ENCODE results near the gene TYW1B.
"Not testable (repeated sequence)": the region's sequence is repeated elsewhere in the genome, so short reads cannot be mapped to it uniquely, and the experiment has no call there.

TYW1B gene

DNA sequence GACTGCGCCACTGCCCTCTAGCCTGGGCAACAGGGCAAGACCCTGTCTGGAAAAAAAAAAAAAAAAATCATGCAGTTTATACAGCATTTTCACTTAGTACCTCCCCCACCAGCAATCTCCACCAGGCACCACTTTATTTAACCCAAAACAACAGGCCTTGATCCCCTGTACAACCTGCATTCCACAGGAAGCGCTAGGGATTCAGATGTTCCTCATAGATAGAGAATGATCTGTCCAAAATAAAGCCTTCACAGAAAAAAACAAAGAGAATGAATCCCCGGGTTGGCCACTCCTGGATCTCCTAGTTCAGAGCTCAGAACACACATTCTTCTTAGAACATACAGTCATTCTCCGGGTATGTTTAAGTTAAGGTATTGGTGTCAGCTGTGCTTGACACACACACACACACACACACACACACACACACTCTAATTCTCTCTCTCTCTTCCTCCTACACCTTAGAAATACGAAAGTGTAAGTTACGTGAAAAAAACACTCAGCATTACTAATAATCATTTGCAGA, 110.7 kb downstream of the TYW1B start:
- DNase-seq; in situ Hi-C loops (cut with HindIII; ENCODE audit: low pct_ligation_motif_present, low pct_unique_long_range_greater_than_20kb, low sequenced_read_pairs): not testable (repeated sequence)

DNA sequence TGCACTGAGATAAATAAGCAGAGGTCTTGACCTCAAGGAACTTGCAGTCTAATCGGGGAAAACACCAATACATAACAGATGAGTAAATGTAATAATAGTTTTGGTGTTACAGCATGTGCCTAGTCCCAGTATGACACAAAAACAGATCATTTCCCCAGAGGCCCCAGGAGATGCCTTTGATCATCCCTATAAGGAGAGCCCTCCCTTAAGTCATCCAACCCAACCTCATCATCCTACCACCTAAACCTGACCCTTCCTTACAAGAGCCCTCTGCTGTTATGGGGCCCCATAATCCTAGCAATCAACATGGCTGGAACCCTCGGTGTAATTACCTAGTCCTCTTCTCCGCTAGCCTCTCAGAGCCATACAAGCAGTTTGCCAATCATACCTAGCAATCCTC, 116.1 kb downstream of the TYW1B start:
- DNase-seq; in situ Hi-C loops (cut with HindIII; ENCODE audit: low pct_ligation_motif_present, low pct_unique_long_range_greater_than_20kb, low sequenced_read_pairs): not testable (repeated sequence)

DNA sequence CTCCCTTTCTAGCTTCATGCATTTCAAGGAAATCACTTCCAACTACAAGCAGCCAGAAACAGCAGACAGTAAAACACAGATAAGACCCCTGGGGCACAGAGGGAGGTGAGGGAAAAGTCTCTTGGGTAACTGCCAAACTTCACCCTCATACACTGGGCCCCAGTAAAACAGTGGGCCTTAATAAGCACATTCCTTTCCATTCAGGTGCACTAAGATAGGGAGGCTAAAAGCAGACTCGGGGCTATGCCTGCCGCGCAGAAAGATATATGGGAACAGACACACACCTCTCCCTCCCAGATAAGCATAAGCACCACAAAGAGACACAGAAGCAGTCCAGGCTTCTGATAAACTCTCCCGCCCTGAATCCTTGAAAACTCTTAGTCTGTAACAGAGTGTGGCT, 117.0 kb downstream of the TYW1B start:
- in situ Hi-C loops (cut with HindIII; ENCODE audit: low pct_ligation_motif_present, low pct_unique_long_range_greater_than_20kb, low sequenced_read_pairs): no loop called here

DNA sequence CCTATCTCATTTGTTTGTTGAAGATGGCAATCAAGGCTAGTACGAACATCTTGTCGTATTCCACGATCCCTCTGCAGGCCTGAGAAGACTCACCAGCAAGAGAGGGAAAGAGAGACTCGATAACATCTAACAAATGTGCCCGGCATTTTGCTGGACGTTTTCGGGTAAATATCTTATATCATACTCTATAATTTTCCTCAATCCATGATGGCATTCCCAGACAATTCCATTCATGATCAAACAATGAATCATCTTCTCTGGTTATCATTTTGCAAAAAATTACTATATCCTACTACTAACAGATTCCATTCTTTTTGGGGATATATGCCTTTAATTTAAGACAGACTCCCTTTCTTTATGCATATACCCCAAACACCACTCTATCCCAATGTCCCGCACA, 118.1 kb downstream of the TYW1B start:
- no peak for DNase-seq
- in situ Hi-C loops (cut with HindIII; ENCODE audit: low pct_ligation_motif_present, low pct_unique_long_range_greater_than_20kb, low sequenced_read_pairs): no loop called here

More for the DNA sequence above, 117.0 kb downstream of the TYW1B start:
- no peak for DNase-seq

DNA sequence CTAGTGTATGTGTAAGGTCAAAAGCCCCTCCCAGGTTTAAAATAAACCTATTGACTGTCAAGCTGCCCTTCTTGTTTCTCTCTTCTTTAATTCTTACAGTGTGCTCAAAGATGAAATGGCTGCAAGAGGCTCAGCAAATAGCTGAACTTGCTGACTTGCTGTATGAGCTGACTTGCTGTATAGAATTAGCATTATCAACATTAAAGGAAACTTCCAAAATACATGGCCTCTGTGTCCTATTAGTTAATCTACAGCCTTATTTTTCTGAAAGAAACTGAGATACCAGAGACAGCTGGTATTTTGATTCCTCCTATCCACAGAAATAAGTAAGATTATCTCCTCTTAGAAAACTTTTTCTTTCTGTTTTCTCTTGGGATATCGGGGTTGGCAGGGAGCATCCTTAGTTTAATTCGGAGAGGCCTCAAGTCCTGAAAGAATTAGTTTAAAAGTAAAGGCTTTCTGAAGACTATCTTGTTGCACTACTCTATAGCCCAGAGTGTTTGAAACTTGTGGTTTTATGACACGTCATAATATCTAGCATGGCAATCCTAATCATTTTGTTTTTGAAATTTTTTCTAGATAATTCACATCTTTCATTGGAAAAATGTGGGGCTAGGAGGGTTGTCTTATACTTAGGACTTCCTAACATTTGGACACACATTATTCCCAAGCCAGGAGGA, 119.5 kb downstream of the TYW1B start:
- in situ Hi-C loops (cut with HindIII; ENCODE audit: low pct_ligation_motif_present, low pct_unique_long_range_greater_than_20kb, low sequenced_read_pairs); DNase-seq: not testable (repeated sequence)

DNA sequence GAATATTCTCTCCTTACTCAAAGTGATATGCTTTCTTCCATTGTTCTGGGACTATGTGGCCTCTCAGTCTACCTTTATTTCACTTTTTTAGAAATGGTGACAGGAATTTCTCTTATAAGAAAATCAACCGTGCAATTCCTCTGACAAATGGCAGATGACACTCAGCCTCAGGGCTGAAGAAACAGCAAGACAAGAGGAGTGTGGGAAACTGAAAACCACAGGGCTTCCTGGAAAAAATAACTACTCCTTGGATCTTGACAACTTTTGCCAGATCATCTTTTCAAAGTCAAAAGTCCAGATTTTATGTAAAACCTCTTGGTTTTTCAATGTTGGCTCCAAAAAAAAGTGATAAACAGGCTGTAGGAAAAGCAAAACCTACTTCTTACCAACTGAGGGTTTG, 121.5 kb downstream of the TYW1B start:
- no peak for DNase-seq
- in situ Hi-C loops (cut with HindIII; ENCODE audit: low pct_ligation_motif_present, low pct_unique_long_range_greater_than_20kb, low sequenced_read_pairs): no loop called here

DNA sequence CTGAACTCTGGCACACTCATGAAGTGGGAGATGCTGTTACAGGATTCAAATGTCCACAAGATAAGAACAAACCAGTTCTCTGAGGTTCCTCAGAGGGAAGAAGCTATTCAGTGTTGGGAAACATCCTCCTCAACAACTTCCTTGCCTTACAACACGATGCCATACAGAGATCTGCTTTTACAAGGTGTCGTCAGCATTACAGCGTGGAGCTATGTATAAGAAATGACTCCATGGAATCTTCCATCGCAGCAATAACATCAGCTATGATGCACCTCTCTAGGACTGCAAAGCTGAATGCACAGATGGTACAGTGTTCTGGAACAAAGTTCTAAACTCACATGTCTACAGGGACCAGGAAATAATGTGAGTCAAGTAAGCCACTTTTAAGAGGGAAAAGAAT, 122.3 kb downstream of the TYW1B start:
- DNase-seq: not testable (repeated sequence)

DNA sequence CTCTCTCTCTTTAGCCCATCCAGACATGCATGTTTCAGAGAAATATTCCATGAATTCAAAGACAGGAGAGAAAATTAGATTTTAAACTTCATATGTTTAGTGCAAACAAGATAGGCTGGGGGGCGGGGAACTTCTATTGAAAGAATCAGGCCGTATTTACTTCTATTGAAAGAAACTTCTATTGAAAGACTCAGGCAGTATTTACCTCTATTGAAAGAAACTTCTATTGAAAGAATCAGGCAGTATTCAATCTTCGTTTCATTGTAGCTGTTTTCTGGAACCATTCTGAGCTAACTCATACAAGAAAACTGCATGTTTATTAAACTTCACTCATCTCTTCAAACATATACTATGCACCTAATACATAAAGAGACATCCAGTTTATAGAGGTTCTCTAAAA, 123.1 kb downstream of the TYW1B start:
- in situ Hi-C loops (cut with HindIII; ENCODE audit: low pct_ligation_motif_present, low pct_unique_long_range_greater_than_20kb, low sequenced_read_pairs): no loop called here
- DNase-seq: no peak

More for the DNA sequence above, 122.3 kb downstream of the TYW1B start:
- in situ Hi-C loops (cut with HindIII; ENCODE audit: low pct_ligation_motif_present, low pct_unique_long_range_greater_than_20kb, low sequenced_read_pairs): not testable (repeated sequence)

DNA sequence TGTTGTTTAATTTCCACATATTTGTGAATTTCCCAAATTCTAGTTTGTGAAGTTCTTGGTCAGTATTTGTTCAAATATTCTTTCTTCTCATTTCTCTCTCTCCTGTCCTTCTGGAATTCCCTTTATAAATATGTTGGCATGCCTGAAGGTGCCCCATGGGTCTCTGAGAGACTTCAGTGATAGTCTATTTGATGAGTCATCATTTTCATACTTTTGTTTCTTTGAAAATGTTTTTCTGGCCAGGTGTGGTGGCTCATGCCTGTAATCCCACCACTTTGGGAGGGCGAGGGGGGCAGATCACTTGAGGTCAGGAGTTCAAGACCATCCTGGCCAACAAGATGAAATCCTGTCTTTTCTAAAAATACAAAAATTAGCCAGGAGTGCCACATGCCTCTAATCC, 127.5 kb downstream of the TYW1B start:
- in situ Hi-C loops (cut with HindIII; ENCODE audit: low pct_ligation_motif_present, low pct_unique_long_range_greater_than_20kb, low sequenced_read_pairs); DNase-seq: not testable (repeated sequence)

DNA sequence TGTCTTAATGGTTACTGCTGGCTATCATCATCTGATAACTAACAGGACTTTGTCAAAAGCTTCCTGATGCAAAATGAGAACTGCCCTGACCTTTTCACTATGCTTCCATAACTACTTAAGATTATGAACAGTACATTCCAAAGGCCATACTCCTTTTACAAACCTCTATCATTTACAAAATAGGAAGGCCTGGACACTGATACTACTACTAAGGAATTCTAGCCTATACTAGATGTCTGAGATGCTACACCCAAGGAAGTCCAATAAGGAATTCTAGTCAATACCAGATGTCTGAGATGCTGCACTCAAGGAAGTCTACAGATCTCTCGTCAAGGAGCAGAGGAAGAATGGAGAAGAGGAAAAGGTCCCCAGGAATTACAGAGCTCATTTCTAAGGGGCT, 130.9 kb downstream of the TYW1B start:
- DNase-seq; in situ Hi-C loops (cut with HindIII; ENCODE audit: low pct_ligation_motif_present, low pct_unique_long_range_greater_than_20kb, low sequenced_read_pairs): not testable (repeated sequence)

DNA sequence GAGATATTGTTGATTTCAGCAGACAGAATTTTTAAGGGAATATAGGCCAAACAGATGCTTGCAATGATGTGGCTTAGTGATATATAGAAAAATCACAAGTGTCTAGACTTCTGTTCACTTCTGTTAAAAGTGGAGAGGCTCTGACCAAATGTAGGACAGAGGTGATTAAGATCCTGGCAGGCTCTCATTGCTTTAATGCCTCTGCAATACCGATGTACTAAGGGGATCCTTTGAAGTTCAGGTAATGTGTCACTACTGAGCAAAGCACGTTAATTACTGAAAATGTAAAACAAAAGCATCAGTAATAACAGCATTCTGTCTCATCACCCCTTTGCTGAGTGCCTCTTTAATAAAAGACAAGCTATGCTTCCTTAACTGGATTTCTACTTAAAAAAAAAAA, 131.4 kb downstream of the TYW1B start:
- DNase-seq; in situ Hi-C loops (cut with HindIII; ENCODE audit: low pct_ligation_motif_present, low pct_unique_long_range_greater_than_20kb, low sequenced_read_pairs): not testable (repeated sequence)

DNA sequence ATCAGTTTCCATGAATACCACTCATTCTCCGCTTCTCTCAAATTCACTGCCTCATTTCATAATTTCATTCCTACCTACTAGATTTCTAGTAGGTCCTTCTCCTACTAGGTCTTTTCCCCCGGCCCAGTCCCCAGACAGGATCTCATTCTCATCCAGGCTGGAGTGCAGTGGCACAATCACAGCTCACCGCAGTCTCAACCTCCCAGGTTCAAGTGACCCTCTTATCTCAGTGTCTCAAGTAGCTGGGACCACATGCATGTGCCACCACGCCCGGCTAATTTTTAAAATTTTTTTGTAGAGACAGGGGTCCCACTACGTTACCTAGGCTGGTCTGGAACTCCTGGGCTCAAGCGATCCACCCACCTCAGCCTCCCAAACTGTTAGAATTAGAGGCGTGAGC, 132.5 kb downstream of the TYW1B start:
- in situ Hi-C loops (cut with HindIII; ENCODE audit: low pct_ligation_motif_present, low pct_unique_long_range_greater_than_20kb, low sequenced_read_pairs); DNase-seq: not testable (repeated sequence)

DNA sequence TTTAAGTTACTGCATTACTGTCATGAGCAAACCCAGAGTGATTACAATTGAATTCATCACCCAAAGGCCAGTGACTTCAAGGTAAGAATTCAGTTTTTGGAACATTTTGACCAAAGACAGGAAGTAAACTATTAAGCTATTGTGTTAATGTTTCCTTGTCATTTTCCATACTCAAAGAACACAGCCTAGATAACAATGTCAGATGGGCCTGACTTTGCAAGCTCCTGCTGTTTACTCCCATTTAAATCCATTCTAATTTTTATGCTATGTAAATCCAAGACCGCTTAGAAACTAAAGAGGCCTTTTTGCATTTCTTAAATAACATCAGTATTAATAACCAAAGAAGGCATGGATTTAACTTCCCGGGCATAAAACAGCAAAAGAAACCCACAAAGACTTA, 136.6 kb downstream of the TYW1B start:
- DNase-seq; in situ Hi-C loops (cut with HindIII; ENCODE audit: low pct_ligation_motif_present, low pct_unique_long_range_greater_than_20kb, low sequenced_read_pairs): not testable (repeated sequence)

DNA sequence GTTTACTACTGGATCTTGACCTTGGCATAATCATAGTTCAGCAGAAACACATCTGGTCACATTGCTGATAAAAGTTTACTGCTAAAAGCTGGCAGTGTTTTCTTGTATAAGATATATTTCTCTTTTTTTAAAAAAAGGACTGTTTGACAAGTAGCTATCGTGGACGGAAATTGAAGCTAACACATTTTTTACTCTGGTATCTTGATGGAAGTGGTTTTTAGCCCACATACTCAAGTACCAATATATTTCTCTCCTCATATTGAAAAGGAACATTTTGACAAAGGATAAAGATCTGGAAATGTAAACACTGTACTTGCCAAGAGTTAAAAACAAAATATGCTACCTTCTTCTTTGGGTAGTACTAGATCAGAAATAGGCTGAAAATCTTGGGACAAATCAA, 137.8 kb downstream of the TYW1B start:
- DNase-seq; in situ Hi-C loops (cut with HindIII; ENCODE audit: low pct_ligation_motif_present, low pct_unique_long_range_greater_than_20kb, low sequenced_read_pairs): not testable (repeated sequence)

DNA sequence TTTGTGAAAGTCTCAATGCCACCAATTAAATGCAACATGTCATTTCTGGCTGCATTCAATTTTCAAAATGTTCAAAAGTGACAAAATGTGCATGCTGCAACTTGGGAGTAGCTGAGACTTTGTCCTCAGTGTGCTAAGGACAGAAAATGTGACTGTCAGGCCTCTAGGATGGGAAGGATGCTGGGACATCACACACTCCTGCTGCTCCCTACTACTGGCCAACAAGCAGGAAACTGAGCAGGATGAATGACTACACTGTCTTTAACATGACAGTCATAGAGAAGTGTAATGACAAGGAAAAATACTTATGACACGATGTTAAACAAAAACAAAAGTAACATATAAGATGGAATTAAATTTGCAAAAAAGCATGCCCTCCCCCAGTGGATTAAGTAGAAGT, 138.7 kb downstream of the TYW1B start:
- in situ Hi-C loops (cut with HindIII; ENCODE audit: low pct_ligation_motif_present, low pct_unique_long_range_greater_than_20kb, low sequenced_read_pairs); DNase-seq: not testable (repeated sequence)

DNA sequence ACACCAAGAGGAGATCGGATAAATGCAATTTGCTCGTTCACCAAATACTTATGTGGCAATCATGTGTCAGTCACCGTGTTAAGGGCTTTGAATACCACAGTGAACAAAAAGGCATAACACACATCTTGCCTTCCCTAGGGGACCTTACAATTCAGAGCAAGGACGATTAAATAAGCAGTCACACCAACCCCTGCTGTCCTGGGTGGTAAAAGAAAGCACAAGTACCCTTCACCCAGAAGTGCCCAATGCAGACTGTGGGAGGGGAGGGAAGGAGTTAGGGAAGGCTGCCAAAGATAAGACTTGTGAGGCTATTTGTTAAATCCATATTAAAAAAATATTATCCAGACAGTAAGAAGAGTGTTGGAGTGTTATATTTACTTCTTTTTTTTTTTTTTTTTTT, 146.8 kb downstream of the TYW1B start:
- in situ Hi-C loops (cut with HindIII; ENCODE audit: low pct_ligation_motif_present, low pct_unique_long_range_greater_than_20kb, low sequenced_read_pairs); DNase-seq: not testable (repeated sequence)

DNA sequence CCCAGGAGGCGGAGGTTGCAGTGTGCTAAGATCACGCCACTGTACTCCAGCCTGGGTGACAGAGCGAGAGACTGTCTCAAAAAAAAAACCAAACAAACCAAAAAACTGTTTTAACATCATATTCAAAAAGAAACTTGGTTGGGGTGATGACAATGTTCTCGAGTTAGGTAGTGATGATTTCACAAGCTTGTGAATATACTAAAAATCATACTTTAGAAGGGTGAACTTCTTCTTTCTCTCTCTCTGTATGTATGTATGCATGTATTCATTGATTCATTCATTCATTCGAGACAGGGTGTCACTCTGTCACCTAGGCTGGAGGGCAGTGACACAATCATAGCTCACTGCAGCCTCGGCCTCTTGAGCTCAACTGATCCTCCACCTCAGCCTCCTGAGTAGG, 151.1 kb downstream of the TYW1B start:
- DNase-seq; in situ Hi-C loops (cut with HindIII; ENCODE audit: low pct_ligation_motif_present, low pct_unique_long_range_greater_than_20kb, low sequenced_read_pairs): not testable (repeated sequence)

DNA sequence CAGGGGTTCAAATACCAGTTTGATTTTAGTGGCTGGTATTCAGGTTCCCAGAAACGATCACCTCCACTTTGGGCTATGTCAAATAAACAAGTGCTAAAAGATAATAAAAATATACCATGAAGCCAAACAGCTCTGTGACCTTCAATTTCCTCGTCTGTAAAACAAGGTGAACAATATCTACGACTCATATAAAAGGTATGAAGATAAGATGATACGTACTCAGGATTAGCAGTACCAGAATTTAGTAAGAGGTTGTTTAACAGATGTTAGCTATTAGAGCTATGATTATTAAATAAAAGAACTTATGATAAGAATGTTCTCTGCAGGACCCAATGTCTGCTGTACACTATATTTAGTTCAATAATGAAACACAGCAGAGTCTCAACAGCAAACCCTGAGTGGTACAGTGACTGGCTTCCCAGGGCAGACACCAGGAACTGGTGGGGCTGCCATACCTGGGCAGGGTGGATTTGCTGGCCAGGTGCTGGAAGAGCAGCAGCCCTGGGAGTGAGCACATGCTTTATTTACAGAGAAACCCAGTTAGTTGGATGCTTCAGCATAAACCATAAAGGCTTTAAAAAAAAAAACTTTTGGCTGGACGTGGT, 151.8 kb downstream of the TYW1B start:
- DNase-seq; in situ Hi-C loops (cut with HindIII; ENCODE audit: low pct_ligation_motif_present, low pct_unique_long_range_greater_than_20kb, low sequenced_read_pairs): not testable (repeated sequence)

DNA sequence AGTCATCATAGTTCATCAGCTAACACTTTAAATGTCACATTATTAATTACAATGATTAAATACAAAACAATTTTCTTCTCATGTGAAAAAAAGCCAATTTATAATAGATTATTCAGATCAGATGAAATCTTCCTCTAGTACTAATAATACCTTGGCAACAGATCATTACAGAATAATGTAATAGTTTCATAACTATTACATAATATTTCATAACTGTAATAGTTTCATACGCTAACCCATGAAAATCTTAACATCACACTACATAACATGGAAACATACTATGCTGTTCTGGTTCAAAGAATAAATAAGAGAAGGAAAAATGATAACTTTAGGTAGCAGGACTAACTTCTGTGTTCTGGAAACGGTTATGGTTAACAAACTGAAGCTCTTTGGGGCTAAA, 152.3 kb downstream of the TYW1B start:
- DNase-seq; in situ Hi-C loops (cut with HindIII; ENCODE audit: low pct_ligation_motif_present, low pct_unique_long_range_greater_than_20kb, low sequenced_read_pairs): not testable (repeated sequence)

DNA sequence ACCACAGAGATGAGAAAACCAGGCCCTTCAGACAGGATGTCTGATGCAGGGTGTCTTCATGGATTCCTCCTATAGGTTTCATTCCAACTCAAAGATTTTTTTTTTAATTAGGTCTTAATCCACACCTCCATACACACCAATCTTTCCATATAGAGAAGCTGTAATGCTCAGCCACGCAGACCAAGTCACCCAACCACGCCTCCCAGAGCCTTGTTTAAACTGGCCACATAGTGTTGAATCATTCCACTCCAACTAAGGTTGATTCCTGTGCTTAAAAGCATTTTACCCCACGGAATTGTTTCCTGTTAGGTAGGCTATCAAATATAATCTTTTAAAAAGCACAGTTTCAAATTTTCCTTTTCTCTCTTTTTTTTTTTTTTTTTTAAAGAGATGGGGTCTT, 153.6 kb downstream of the TYW1B start:
- DNase-seq: no peak
- in situ Hi-C loops (cut with HindIII; ENCODE audit: low pct_ligation_motif_present, low pct_unique_long_range_greater_than_20kb, low sequenced_read_pairs): no loop called here
